ENCODE results near the gene METTL18. TPM values are rescaled to one million over a fixed set of nuclear protein-coding genes. Genes with fewer than 3 reads are reported as not detected.

Gene METTL18
- total RNA-seq, 6 experiments from 2014 or later: 2.2 to 4.4 (median 2.8) TPM

DNA sequence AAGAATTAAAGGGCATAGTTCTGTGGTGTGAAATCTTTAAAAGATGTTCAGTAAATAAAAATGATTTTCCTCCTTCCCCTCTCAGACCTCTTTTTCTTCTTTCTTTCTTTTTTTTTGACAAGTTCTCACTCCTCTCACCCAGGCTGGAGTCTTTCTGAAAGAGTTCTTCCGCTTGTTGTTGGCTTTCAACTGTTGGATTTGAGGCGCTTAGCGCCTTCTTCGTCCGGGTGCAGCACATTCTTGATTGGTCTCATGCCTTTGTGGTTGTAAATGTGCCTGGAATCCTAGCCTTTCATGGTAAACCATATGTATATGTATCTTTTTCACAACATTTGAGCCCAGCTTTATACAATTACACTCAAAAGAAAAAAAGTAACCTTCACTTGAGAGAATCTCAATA is 980 bp upstream of the METTL18 start:
- Histone ChIP-seq H3K4me3 (peak overlapping the region in 2 of 3 donors; percentile 74), H3K4me1 (peaks cover 0 to 13% (median 2%) of the 10 kb centered on the region in 4 donors), H3K27ac (no peak overlapping the region), H3K27me3 (no peaks in the 10 kb centered on the region), H3K36me3 (no peaks in the 10 kb centered on the region), H3K9me3 (no peaks in the 10 kb centered on the region)
- DNase-seq: no peak
- intact Hi-C loops (cut with DNase I): no loop called here
- 19% methylated on average over 5 of the region's 5 CpGs for WGBS (ENCODE audit: insufficient coverage, low coverage, low lambda C conversion rate, missing lambda C conversion rate)
- TF ChIP-seq POLR2A (IDR thresholded peaks at IDR 0.05) (no peak), CTCF (IDR thresholded peaks at IDR 0.05) (no peak)
- ATAC-seq: no peak

GRCh38 chr1:169793730-169794129 is 977 bp downstream of the METTL18 start:
- intact Hi-C loops (cut with DNase I): no loop called here
- DNase-seq (no peak), ATAC-seq (no peak)
- H3K4me3 ChIP-seq: peak overlapping the region in 2 of 3 donors; percentile 74
- 41% methylated on average over 1 of the region's 1 CpG for WGBS (ENCODE audit: insufficient coverage, low coverage, low lambda C conversion rate, missing lambda C conversion rate)
- H3K9me3 ChIP-seq: no peaks in the 10 kb centered on the region
- no peak for TF ChIP-seq POLR2A (IDR thresholded peaks at IDR 0.05)
- peak overlapping the region in 1 of 3 donors; percentile 84 for H3K27ac ChIP-seq
- no peaks in the 10 kb centered on the region for H3K36me3 ChIP-seq
- peaks cover 0 to 13% (median 2%) of the 10 kb centered on the region in 4 donors for H3K4me1 ChIP-seq
- no peaks in the 10 kb centered on the region for H3K27me3 ChIP-seq

- intact Hi-C loops (cut with DNase I): no loop called here
- Histone ChIP-seq H3K4me3 (no peak overlapping the region), H3K27ac (no peak overlapping the region), H3K27me3 (no peaks in the 10 kb centered on the region), H3K4me1 (peaks cover 0 to 4% (median 0%) of the 10 kb centered on the region in 4 donors), H3K36me3 (no peaks in the 10 kb centered on the region), H3K9me3 (no peaks in the 10 kb centered on the region)
- TF ChIP-seq CTCF (IDR thresholded peaks at IDR 0.05): no peak
- no peak for TF ChIP-seq POLR2A (IDR thresholded peaks at IDR 0.05)
- no peak for ATAC-seq
- WGBS (ENCODE audit: insufficient coverage, low coverage, low lambda C conversion rate, missing lambda C conversion rate): 79% methylated on average over 1 of the region's 2 CpGs
- no peak for DNase-seq
Observed at GRCh38 chr1:169788402-169788801, 6.3 kb downstream of the METTL18 start.

GRCh38 chr1:169786974-169787373 is 7.7 kb downstream of the METTL18 start:
- Histone ChIP-seq H3K9me3 (no peaks in the 10 kb centered on the region), H3K4me3 (no peak overlapping the region), H3K27ac (no peak overlapping the region), H3K27me3 (no peaks in the 10 kb centered on the region), H3K36me3 (no peaks in the 10 kb centered on the region), H3K4me1 (no peaks in the 10 kb centered on the region)
- ATAC-seq (no peak), DNase-seq (no peak)
- 79% methylated on average over 1 of the region's 3 CpGs for WGBS (ENCODE audit: insufficient coverage, low coverage, low lambda C conversion rate, missing lambda C conversion rate)
- TF ChIP-seq CTCF (IDR thresholded peaks at IDR 0.05) (no peak), POLR2A (IDR thresholded peaks at IDR 0.05) (no peak)
- intact Hi-C loops (cut with DNase I): no loop called here

GRCh38 chr1:169785267-169785666 is 9.4 kb downstream of the METTL18 start:
- TF ChIP-seq POLR2A (IDR thresholded peaks at IDR 0.05): no peak
- TF ChIP-seq CTCF (IDR thresholded peaks at IDR 0.05): no peak
- 81% methylated on average over 5 of the region's 6 CpGs for WGBS (ENCODE audit: insufficient coverage, low coverage, low lambda C conversion rate, missing lambda C conversion rate)
- intact Hi-C loops (cut with DNase I): no loop called here

More at GRCh38 chr1:169785267-169785666, 9.4 kb downstream of the METTL18 start:
- Histone ChIP-seq H3K4me3 (no peak overlapping the region), H3K27me3 (no peaks in the 10 kb centered on the region), H3K9me3 (no peaks in the 10 kb centered on the region), H3K4me1 (no peaks in the 10 kb centered on the region), H3K27ac (no peak overlapping the region), H3K36me3 (no peaks in the 10 kb centered on the region)
- DNase-seq (no peak), ATAC-seq (no peak)

Measured in right lobe of liver (tissue), 6 donors.